Adrenal gland (tissue), 12 donors: ENCODE data around the gene SETDB2. TPM values are rescaled to one million over a fixed set of nuclear protein-coding genes. Genes with fewer than 3 reads are reported as not detected.

ENCODE experiments used
- DNase-seq, 7 donors: peaks; one replicate each; pipeline ENCODE4 v3.0.0-alpha.2; 2019 to 2020
- H3K27ac ChIP-seq, 5 donors: fragments of 200-600 bp; sonication (generic) in 4 of 5; 1 replicate in 3 of 5; 2 replicates in 2 of 5; pipeline versions ENCODE4 v1.5.1 to v1.8.0; 2016 to 2020; ENCODE audit warnings: mild to moderate bottlenecking in 1 of 5
- H3K27me3 ChIP-seq: fragments of 200-600 bp; 2 replicates; pipeline ENCODE4 v1.8.0; 2021
- H3K36me3 ChIP-seq, 2 donors: fragments of 200-600 bp; replicated peaks in 1 of 2; 1 replicate in 1 of 2; 2 replicates in 1 of 2; pipeline versions ENCODE4 v1.5.1 to v1.8.0; 2018 to 2022
- H3K4me1 ChIP-seq, 2 donors: fragments of 200-600 bp; replicated peaks in 1 of 2; 1 replicate in 1 of 2; 2 replicates in 1 of 2; pipeline versions ENCODE4 v1.5.1 to v1.8.0; 2018 to 2021
- H3K4me3 ChIP-seq, 4 donors: fragments of 200-600 bp; sonication (generic) in 3 of 4; one replicate each; pipeline ENCODE4 v1.5.1; 2016 to 2018
- H3K9me3 ChIP-seq, 3 donors: fragments of 200-600 bp; sonication (generic) in 1 of 3; replicated peaks in 1 of 3; 1 replicate in 2 of 3; 2 replicates in 1 of 3; pipeline versions ENCODE4 v1.5.1 to v1.8.0; 2016 to 2021
- POLR2A ChIP-seq, 2 donors: fragments of 450-650 bp; IDR thresholded peaks; one replicate each; pipeline ENCODE4 v1.6.1; 2017; ENCODE audit warnings: antibody characterized with exemption in 2 of 2, mild to moderate bottlenecking in 2 of 2, moderate library complexity in 1 of 2
- WGBS, 4 donors: extraction: QIAGEN DNeasy Blood & Tissue Kit in 2 of 4; methylation state at CpG; one replicate each; pipeline versions ENCODE4 v1.1.5 to v1.1.7; 2013 to 2017; 5-methylcytosine and 5-hydroxymethylcytosine counted together
- intact Hi-C, 2 donors: fragments of 100-400 bp; cut with DNase I; formaldehyde crosslinking; loops; one replicate each; pipeline versions ENCODE4 v1.14.1 to v1.15.0; 2022 to 2023
- polyA plus RNA-seq, 3 donors: library from polyadenylated mRNA; stranded (reverse); fragments of 200-250 nt in 2 of 3; fragments of 350-450 nt in 1 of 3; fragmentation: Illumina TruSeq in 1 of 3; extraction: RNeasy Lipid Tissue Mini Kit (QIAGEN cat#74804) in 1 of 3; gene quantifications; one replicate each; pipeline ENCODE4 v1.2.3, GENCODE V29; 2013 to 2014
- total RNA-seq, 9 donors: library from RNA; depleted of rRNA in 4 of 9; stranded (reverse); fragments of >200 nt in 4 of 9; fragments of 120-200 nt in 1 of 9; fragmentation: NEBNext Ultra II Directional in 1 of 9; extraction: Animal tissue kit (Norgen Biotek cat#: 25700) in 1 of 9; gene quantifications; one replicate each; pipeline versions ENCODE4 v1.1.0 to v1.2.4, GENCODE V29; 2013 to 2023
- TF ChIP-seq, protein P1 (sequence below), 6 experiments: fragments of 450-650 bp in 4 of 6; fragments of 200-600 bp in 2 of 6; sonication (generic) in 1 of 6; IDR thresholded peaks; 1 replicate in 5 of 6; 2 replicates in 1 of 6; pipeline versions ENCODE4 v1.5.1 to v1.8.0; 2016 to 2021; ENCODE audit warnings: antibody characterized with exemption in 6 of 6, mild to moderate bottlenecking in 2 of 6, moderate library complexity in 1 of 6
- donor health status: healthy with polysubstance abuse.
- donor health status: Bipolar disorder and iron deficiency.
- donor health status: DM: yes; HTN: yes; CAD: no.
- donor health status: DM: no; HTN: no; CAD: no.
- donor health status: DM: no; HTN: no; CAD: no.
- donor health status: DM: yes; HTN: yes; CAD: no.

SETDB2 gene
- total and polyA plus RNA-seq, 12 donors = 4.4 to 26.3 (median 13.5) TPM

DNA sequence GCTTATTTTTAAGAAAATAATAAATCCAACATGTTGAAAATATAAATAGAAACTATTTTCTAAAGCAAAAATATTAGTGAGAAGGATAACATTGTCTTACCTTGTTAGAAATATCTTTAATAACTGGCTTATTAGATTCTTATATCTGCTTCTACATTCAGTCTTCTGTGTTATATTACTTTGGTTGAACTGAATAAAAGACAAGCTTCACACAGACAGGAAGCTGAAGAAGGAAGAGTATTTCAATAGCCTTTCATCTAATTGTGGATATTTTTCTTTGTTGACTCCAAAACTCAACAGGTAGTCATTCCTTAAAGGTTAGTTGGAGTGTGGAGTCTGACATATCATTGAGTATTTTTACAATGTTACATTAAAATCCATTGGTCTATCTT, 10.9 kb downstream of the SETDB2 start:
- DNase-seq = no peak
- H3K36me3 ChIP-seq = no peaks in the 10 kb centered on the region
- TF ChIP-seq POLR2A (IDR thresholded peaks at IDR 0.05) = no peak
- TF ChIP-seq, protein P1, sequence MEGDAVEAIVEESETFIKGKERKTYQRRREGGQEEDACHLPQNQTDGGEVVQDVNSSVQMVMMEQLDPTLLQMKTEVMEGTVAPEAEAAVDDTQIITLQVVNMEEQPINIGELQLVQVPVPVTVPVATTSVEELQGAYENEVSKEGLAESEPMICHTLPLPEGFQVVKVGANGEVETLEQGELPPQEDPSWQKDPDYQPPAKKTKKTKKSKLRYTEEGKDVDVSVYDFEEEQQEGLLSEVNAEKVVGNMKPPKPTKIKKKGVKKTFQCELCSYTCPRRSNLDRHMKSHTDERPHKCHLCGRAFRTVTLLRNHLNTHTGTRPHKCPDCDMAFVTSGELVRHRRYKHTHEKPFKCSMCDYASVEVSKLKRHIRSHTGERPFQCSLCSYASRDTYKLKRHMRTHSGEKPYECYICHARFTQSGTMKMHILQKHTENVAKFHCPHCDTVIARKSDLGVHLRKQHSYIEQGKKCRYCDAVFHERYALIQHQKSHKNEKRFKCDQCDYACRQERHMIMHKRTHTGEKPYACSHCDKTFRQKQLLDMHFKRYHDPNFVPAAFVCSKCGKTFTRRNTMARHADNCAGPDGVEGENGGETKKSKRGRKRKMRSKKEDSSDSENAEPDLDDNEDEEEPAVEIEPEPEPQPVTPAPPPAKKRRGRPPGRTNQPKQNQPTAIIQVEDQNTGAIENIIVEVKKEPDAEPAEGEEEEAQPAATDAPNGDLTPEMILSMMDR (IDR thresholded peaks at IDR 0.05) = no peak
- H3K4me1 ChIP-seq = peaks cover 10 to 35% of the 10 kb centered on the region in 2 donors
- no peak overlapping the region for H3K4me3 ChIP-seq
- intact Hi-C loops = no loop called here
- no peaks in the 10 kb centered on the region for H3K27me3 ChIP-seq
- no peaks in the 10 kb centered on the region for H3K9me3 ChIP-seq
- peak overlapping the region in 4 of 5 donors; percentile 5 to 26 (median 10) for H3K27ac ChIP-seq

DNA sequence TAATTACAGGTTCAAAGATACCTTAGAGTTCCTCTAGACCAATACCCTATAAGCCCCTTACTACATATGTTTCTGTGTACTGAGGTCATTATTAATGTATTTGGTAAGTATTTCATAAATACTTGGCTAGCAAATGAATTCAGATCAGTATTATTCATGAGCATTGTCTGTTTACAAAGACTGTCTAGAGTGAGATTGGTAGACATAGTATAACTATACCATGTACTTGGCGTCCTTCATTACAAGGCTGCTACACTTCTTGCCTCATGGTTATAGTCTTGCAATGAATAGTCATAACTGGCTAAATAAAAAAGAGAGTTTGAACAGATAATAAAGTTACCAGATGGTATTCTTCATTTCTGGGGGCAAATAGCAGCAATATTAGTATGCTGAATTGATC, 12.1 kb downstream of the SETDB2 start:
- intact Hi-C loops = no loop called here

DNA sequence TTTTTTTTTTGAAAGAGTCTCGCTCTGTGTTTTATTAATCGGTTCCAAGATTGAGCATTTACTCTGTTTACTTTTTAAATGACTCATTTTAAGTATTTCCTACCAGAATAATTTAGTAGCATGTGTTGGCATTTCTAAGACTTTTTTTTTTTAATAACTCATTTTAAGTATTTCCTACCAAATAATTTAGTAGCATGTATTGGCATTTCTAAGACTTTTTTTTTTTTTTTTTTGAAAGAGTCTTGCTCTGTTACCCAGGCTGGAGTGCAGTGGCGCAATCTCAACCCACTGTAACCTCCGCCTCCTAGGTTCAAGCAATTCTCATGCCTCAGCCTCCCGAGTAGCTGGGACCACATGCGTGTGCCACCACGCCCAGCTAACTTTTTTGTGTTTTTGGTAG, 13.1 kb downstream of the SETDB2 start:
- peak in 5 of 7 donors; percentile 29 to 68 (median 42) for DNase-seq

More for the DNA sequence above, 12.1 kb downstream of the SETDB2 start:
- Histone ChIP-seq H3K27me3 (no peaks in the 10 kb centered on the region), H3K4me1 (peaks cover 10 to 31% of the 10 kb centered on the region in 2 donors), H3K4me3 (no peak overlapping the region), H3K36me3 (peaks cover 0 to 2% of the 10 kb centered on the region in 2 donors), H3K27ac (peak overlapping the region in 1 of 5 donors; percentile 2), H3K9me3 (no peaks in the 10 kb centered on the region)
- TF ChIP-seq, protein P1 (IDR thresholded peaks at IDR 0.05) = no peak
- no peak for TF ChIP-seq POLR2A (IDR thresholded peaks at IDR 0.05)
- WGBS, 4 donors = 87 to 95% (median 94%) methylated on average over 1 of the region's 1 CpG
- DNase-seq = no peak

DNA sequence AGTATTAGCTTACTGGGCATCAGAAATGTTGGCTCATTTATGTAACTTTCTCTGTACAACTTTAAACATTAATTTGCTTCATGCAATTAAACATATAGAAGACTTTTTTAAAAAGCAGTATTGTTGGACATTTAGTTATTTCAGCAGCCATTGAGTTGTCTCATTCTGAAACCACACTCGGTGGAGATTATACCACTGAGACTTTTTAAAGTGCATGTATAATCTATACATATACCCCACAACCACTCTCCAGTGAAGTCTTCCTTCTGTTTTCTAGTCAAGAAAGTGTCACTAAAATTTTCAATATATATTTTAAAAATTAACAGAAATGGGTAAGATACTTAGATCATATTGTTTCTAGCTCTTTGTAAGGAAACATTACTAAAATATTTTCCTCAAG, 15.5 kb downstream of the SETDB2 start:
- no peak overlapping the region for H3K27ac ChIP-seq
- intact Hi-C loops = no loop called here
- H3K9me3 ChIP-seq = no peaks in the 10 kb centered on the region
- 91 to 100% (median 94%) methylated on average over 1 of the region's 1 CpG for WGBS, 4 donors
- no peak for DNase-seq
- no peak for TF ChIP-seq POLR2A (IDR thresholded peaks at IDR 0.05)
- TF ChIP-seq, protein P1 (IDR thresholded peaks at IDR 0.05) = no peak
- H3K4me1 ChIP-seq = peaks cover 10 to 27% of the 10 kb centered on the region in 2 donors
- H3K4me3 ChIP-seq = no peak overlapping the region
- no peaks in the 10 kb centered on the region for H3K27me3 ChIP-seq
- peaks cover 0 to 14% of the 10 kb centered on the region in 2 donors for H3K36me3 ChIP-seq

More for the DNA sequence above, 13.1 kb downstream of the SETDB2 start:
- Histone ChIP-seq H3K4me3 (peak overlapping the region in 1 of 4 donors; percentile 2), H3K36me3 (peaks cover 0 to 13% of the 10 kb centered on the region in 2 donors), H3K27me3 (no peaks in the 10 kb centered on the region), H3K27ac (peak overlapping the region in 1 of 5 donors; percentile 19), H3K4me1 (peaks cover 10 to 31% of the 10 kb centered on the region in 2 donors), H3K9me3 (no peaks in the 10 kb centered on the region)
- TF ChIP-seq POLR2A (IDR thresholded peaks at IDR 0.05) = no peak
- TF ChIP-seq, protein P1 (IDR thresholded peaks at IDR 0.05) = no peak
- intact Hi-C loops = no loop called here
- 54 to 71% (median 57%) methylated on average over 7 of the region's 7 CpGs for WGBS, 4 donors
